ENCODE data around the gene TMEM107.

DNA sequence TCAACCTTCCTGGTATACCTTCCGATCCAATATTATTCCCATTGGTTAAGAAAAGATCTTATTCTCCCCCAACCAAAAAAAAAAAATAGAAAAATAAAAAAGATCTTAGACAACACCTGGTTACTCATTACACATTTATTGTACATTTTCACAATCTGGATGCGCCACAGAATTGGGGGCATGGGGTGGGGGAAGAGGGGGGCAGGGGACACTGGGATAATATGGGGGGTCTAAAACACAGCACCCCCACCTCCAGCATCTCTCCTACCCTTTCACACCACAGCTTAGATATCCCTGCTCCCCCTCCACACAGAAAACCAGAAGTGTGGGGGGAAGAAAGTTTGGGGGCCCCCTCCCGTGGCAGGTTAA is 17.2 kb downstream of the TMEM107 start:
- TF ChIP-seq, protein P1, sequence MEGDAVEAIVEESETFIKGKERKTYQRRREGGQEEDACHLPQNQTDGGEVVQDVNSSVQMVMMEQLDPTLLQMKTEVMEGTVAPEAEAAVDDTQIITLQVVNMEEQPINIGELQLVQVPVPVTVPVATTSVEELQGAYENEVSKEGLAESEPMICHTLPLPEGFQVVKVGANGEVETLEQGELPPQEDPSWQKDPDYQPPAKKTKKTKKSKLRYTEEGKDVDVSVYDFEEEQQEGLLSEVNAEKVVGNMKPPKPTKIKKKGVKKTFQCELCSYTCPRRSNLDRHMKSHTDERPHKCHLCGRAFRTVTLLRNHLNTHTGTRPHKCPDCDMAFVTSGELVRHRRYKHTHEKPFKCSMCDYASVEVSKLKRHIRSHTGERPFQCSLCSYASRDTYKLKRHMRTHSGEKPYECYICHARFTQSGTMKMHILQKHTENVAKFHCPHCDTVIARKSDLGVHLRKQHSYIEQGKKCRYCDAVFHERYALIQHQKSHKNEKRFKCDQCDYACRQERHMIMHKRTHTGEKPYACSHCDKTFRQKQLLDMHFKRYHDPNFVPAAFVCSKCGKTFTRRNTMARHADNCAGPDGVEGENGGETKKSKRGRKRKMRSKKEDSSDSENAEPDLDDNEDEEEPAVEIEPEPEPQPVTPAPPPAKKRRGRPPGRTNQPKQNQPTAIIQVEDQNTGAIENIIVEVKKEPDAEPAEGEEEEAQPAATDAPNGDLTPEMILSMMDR (IDR thresholded peaks at IDR 0.05), result peak in 1 of 4 experiments; percentile 5
- no peak for TF ChIP-seq POLR2A (IDR thresholded peaks at IDR 0.05)
